ENCODE results near the gene USP48. TPM values are rescaled to one million over a fixed set of nuclear protein-coding genes. Genes with fewer than 3 reads are reported as not detected.

USP48 gene
- total and polyA plus RNA-seq, 2 of the 13 experiments (the other 11 are each of a cell fraction or from before 2014, with no cell fraction given) = 30.4 to 30.7 TPM

GRCh38 chr1:21782868-21783678 is at the start of gene USP48 (continued):
- TF ChIP-seq TBX2 (CRISPR knock-in tag; IDR thresholded peaks at IDR 0.05; ENCODE audit: borderline replicate concordance) (peak; percentile 59), MED1 (CRISPR knock-in tag; IDR thresholded peaks at IDR 0.05) (peak; percentile 48), SKIL (CRISPR knock-in tag; IDR thresholded peaks at IDR 0.05; ENCODE audit: borderline replicate concordance) (no peak), HIC2 (CRISPR knock-in tag; IDR thresholded peaks at IDR 0.05; ENCODE audit: low read depth) (no peak; the same call in 1 of the 2 replicates), KAT2B (IDR thresholded peaks at IDR 0.05; ENCODE audit: borderline replicate concordance, low read depth, low read length) (no peak), POLR2AphosphoS5 (IDR thresholded peaks at IDR 0.05; ENCODE audit: low read depth, low read length) (peak; percentile 98), RFXAP (CRISPR knock-in tag; IDR thresholded peaks at IDR 0.05; ENCODE audit: borderline replicate concordance) (no peak; the same call in 1 of the 2 replicates), ATF5 (CRISPR knock-in tag; IDR thresholded peaks at IDR 0.05; ENCODE audit: low read depth) (peak; percentile 64; the same call in 1 of the 2 replicates), PCBP1 (IDR thresholded peaks at IDR 0.05; ENCODE audit: borderline replicate concordance, low read depth, low read length) (peak; percentile 76; the same call in 1 of the 2 replicates), HNRNPL (IDR thresholded peaks at IDR 0.05; ENCODE audit: low read depth, low read length) (0 out of 2 replicates have a peak, but pooled peaks have one; percentile 44), ZNF841 (CRISPR knock-in tag; IDR thresholded peaks at IDR 0.05; ENCODE audit: borderline replicate concordance) (no peak), SSRP1 (CRISPR knock-in tag; IDR thresholded peaks at IDR 0.05) (peak; percentile 88), HMGXB4 (CRISPR knock-in tag; IDR thresholded peaks at IDR 0.05; ENCODE audit: borderline replicate concordance in 1 of 2, low read depth in 1 of 2) (peak; percentile 52 to 89; a peak in 3 of 4 replicates), GMEB2 (CRISPR knock-in tag; IDR thresholded peaks at IDR 0.05; ENCODE audit: low read depth) (no peak; the same call in 1 of the 2 replicates), USF2 (IDR thresholded peaks at IDR 0.05; ENCODE audit: low read depth, low read length) (no peak), USF2 (CRISPR knock-in tag; IDR thresholded peaks at IDR 0.05; ENCODE audit: borderline replicate concordance) (no peak), GTF3A (CRISPR knock-in tag; conservative IDR thresholded peaks at IDR 0.05) (0 out of 2 replicates have a peak, but pooled peaks have one; percentile 36), RFX1 (IDR thresholded peaks at IDR 0.05) (no peak)
